ENCODE data around the gene NDUFAF7.

DNA sequence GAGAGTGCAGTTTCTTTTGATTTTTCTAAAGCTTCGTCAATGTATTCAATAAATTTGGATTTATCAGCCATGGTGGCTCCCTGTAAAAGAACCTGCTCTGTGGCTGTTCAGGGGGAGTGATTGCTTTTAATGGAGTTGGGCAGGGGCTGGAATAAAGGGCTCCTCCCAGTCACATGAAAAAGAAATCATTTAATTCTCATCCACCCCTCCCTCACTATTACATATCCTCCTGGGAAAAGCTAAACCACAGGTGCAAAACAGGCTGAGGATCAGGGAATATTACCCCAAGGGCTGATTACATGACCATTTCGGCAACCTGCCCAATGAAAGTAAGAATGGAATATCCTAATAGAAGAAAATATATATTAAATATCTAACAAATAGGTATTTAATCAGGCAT is 42.9 kb upstream of the NDUFAF7 start, which contains the start of gene SULT6B1:
- TF ChIP-seq, protein P1, sequence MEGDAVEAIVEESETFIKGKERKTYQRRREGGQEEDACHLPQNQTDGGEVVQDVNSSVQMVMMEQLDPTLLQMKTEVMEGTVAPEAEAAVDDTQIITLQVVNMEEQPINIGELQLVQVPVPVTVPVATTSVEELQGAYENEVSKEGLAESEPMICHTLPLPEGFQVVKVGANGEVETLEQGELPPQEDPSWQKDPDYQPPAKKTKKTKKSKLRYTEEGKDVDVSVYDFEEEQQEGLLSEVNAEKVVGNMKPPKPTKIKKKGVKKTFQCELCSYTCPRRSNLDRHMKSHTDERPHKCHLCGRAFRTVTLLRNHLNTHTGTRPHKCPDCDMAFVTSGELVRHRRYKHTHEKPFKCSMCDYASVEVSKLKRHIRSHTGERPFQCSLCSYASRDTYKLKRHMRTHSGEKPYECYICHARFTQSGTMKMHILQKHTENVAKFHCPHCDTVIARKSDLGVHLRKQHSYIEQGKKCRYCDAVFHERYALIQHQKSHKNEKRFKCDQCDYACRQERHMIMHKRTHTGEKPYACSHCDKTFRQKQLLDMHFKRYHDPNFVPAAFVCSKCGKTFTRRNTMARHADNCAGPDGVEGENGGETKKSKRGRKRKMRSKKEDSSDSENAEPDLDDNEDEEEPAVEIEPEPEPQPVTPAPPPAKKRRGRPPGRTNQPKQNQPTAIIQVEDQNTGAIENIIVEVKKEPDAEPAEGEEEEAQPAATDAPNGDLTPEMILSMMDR (IDR thresholded peaks at IDR 0.05) = no peak
- no peak for TF ChIP-seq POLR2A (IDR thresholded peaks at IDR 0.05)
